Measurements from ENCODE around the gene GPD1L.

DNA sequence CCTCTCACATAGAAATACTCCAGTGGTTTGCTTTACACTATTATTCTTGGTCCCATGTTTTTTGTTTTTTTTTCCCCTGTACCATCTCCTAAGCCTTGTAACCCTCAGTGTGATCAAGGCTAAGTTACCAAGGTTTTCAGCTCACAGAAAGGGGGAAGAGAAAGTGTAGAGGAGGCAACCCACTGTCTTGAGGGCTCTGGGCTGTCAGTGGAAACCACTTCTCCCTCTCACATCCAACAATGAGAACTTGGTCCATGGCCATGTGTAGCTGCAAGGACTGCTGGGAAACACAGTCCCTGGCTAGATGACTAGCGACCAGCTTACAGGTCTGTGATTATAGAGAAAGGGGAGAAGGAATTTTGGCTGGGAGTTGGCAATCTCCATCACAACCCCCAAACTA lies 30.3 kb downstream of the GPD1L start:
- TF ChIP-seq POLR2A (IDR thresholded peaks at IDR 0.05; ENCODE audit: low read depth, low read length) (no peak), POLR2AphosphoS5 (IDR thresholded peaks at IDR 0.05; ENCODE audit: low read depth, low read length) (no peak)

Data from GM12892 (cell line).